ENCODE data around the gene RTTN.

The RTTN gene

GRCh38 chr18:70197026-70197425 is 8.5 kb downstream of the RTTN start:
- no peak for DNase-seq

GRCh38 chr18:70195852-70196434 is 9.5 kb downstream of the RTTN start:
- DNase-seq: peak; percentile 56

GRCh38 chr18:70195014-70195614 is 10.4 kb downstream of the RTTN start:
- no peak for DNase-seq

- no peak for DNase-seq
These were observed 11.1 kb downstream of the RTTN start for GRCh38 chr18:70194227-70194890.

GRCh38 chr18:70190529-70190928 is 15.0 kb downstream of the RTTN start:
- no peak for DNase-seq

- no peak for DNase-seq
These were observed 17.4 kb downstream of the RTTN start for GRCh38 chr18:70188113-70188512.

GRCh38 chr18:70183441-70183840 is 22.0 kb downstream of the RTTN start:
- no peak for DNase-seq

GRCh38 chr18:70182548-70182947 is 22.9 kb downstream of the RTTN start:
- no peak for DNase-seq

- no peak for DNase-seq
These were observed 23.8 kb downstream of the RTTN start for GRCh38 chr18:70181725-70182124.

- no peak for DNase-seq
These were observed 24.5 kb downstream of the RTTN start for GRCh38 chr18:70181015-70181414.

- no peak for DNase-seq
These were observed 28.9 kb downstream of the RTTN start for GRCh38 chr18:70176537-70176936.

GRCh38 chr18:70175216-70175615 is 30.3 kb downstream of the RTTN start:
- no peak for DNase-seq

GRCh38 chr18:70172225-70172624 is 33.3 kb downstream of the RTTN start:
- DNase-seq: no peak

- DNase-seq: no peak
These were observed 35.7 kb downstream of the RTTN start for GRCh38 chr18:70169747-70170146.

GRCh38 chr18:70166668-70167067 is 38.8 kb downstream of the RTTN start:
- no peak for DNase-seq

- DNase-seq: no peak
These were observed 39.6 kb downstream of the RTTN start for GRCh38 chr18:70165936-70166335.

GRCh38 chr18:70160073-70160678 is 45.3 kb downstream of the RTTN start:
- DNase-seq: no peak

- DNase-seq: no peak
These were observed 46.3 kb downstream of the RTTN start for GRCh38 chr18:70158992-70159717.

- DNase-seq: no peak
These were observed 48.6 kb downstream of the RTTN start for GRCh38 chr18:70156886-70157285.

- DNase-seq: no peak
These were observed 50.8 kb downstream of the RTTN start for GRCh38 chr18:70154591-70155194.

- no peak for DNase-seq
These were observed 53.9 kb downstream of the RTTN start for GRCh38 chr18:70151614-70152013.

- DNase-seq: no peak
These were observed 55.7 kb downstream of the RTTN start for GRCh38 chr18:70149616-70150301.

All from NCI-H1092 treated with DMSO at 0.1 percent for 48 hours (cell line).